ENCODE data around the gene MORC2. TPM values are rescaled to one million over a fixed set of nuclear protein-coding genes. Genes with fewer than 3 reads are reported as not detected.

MORC2 gene
- total and polyA plus RNA-seq, 5 experiments from 2014 or later = 6.1 to 51.2 (median 22.3) TPM

GRCh38 chr22:30931541-30932300 lies 36.9 kb downstream of the MORC2 start:
- DNase-seq (no peak), ATAC-seq (no peak)
- peak overlapping the region in 2 of 10 donors; percentile 2 to 55 for H3K4me3 Mint-ChIP-seq
- POLR2A ChIA-PET = interaction anchor here (0.6 to 1.5 kb wide), 3 partner anchors 8 to 363 kb away, joined by 4 to 6 read pairs (median 4); partner anchors contain the start of genes MORC2 and TUG1
- peaks cover 16 to 53% (median 32%) of the 10 kb centered on the region in 4 donors for H3K4me1 Mint-ChIP-seq
- peak overlapping the region; percentile 35 to 95 (median 84) for H3K27ac Mint-ChIP-seq
- H3K9me3 Mint-ChIP-seq = no peaks in the 10 kb centered on the region
- peaks cover 0 to 98% (median 52%) of the 10 kb centered on the region in 3 donors for H3K36me3 Mint-ChIP-seq
- no peaks in the 10 kb centered on the region for H3K27me3 Mint-ChIP-seq

GRCh38 chr22:30930228-30930627 lies 38.3 kb downstream of the MORC2 start:
- no peaks in the 10 kb centered on the region for H3K27me3 Mint-ChIP-seq
- POLR2A ChIA-PET = interaction anchor here (0.6 to 1.1 kb wide), 2 partner anchors 8 to 617 kb away, joined by 3 read pairs; no protein-coding TSS in a partner anchor
- peaks cover 9 to 43% (median 24%) of the 10 kb centered on the region in 4 donors for H3K4me1 Mint-ChIP-seq
- H3K4me3 Mint-ChIP-seq = no peak overlapping the region
- H3K9me3 Mint-ChIP-seq = no peaks in the 10 kb centered on the region
- H3K27ac Mint-ChIP-seq = peak overlapping the region in 7 of 10 donors; percentile 44 to 95 (median 71)
- no peak for ATAC-seq
- peaks cover 0 to 96% (median 42%) of the 10 kb centered on the region in 3 donors for H3K36me3 Mint-ChIP-seq
- no peak for DNase-seq

GRCh38 chr22:30928401-30928800 lies 40.2 kb downstream of the MORC2 start:
- Mint-ChIP-seq H3K4me3 (no peak overlapping the region), H3K27ac (peak overlapping the region in 7 of 10 donors; percentile 3 to 53 (median 24)), H3K36me3 (peaks cover 0 to 88% (median 34%) of the 10 kb centered on the region in 3 donors), H3K9me3 (no peaks in the 10 kb centered on the region), H3K27me3 (no peaks in the 10 kb centered on the region), H3K4me1 (peaks cover 9 to 30% (median 17%) of the 10 kb centered on the region in 4 donors)
- ATAC-seq (no peak), DNase-seq (no peak)
- POLR2A ChIA-PET = no interaction called here

GRCh38 chr22:30927806-30928205 lies 40.8 kb downstream of the MORC2 start:
- no peak overlapping the region for H3K4me3 Mint-ChIP-seq
- H3K4me1 Mint-ChIP-seq = peaks cover 9 to 26% (median 17%) of the 10 kb centered on the region in 4 donors
- no peaks in the 10 kb centered on the region for H3K27me3 Mint-ChIP-seq
- ATAC-seq (no peak), DNase-seq (no peak)
- H3K9me3 Mint-ChIP-seq = no peaks in the 10 kb centered on the region
- no peak overlapping the region for H3K27ac Mint-ChIP-seq
- peaks cover 0 to 82% (median 32%) of the 10 kb centered on the region in 3 donors for H3K36me3 Mint-ChIP-seq
- POLR2A ChIA-PET = no interaction called here

GRCh38 chr22:30926706-30927105 lies 41.9 kb downstream of the MORC2 start:
- H3K27me3 Mint-ChIP-seq = no peaks in the 10 kb centered on the region
- peaks cover 0 to 74% (median 25%) of the 10 kb centered on the region in 3 donors for H3K36me3 Mint-ChIP-seq
- ATAC-seq (no peak), DNase-seq (no peak)
- H3K4me1 Mint-ChIP-seq = peaks cover 12 to 22% (median 15%) of the 10 kb centered on the region in 4 donors
- no peak overlapping the region for H3K4me3 Mint-ChIP-seq
- POLR2A ChIA-PET = interaction anchor here (1.5 kb wide), 1 partner anchor 14 kb away, joined by 8 read pairs; no protein-coding TSS in a partner anchor
- no peaks in the 10 kb centered on the region for H3K9me3 Mint-ChIP-seq
- H3K27ac Mint-ChIP-seq = peak overlapping the region in 8 of 10 donors; percentile 15 to 86 (median 46)

GRCh38 chr22:30925667-30926066 lies 42.9 kb downstream of the MORC2 start:
- H3K36me3 Mint-ChIP-seq = peaks cover 0 to 64% (median 21%) of the 10 kb centered on the region in 3 donors
- ATAC-seq (no peak), DNase-seq (peak in 1 of 10 donors; percentile 11)
- H3K27me3 Mint-ChIP-seq = peaks cover 0 to 2% (median 0%) of the 10 kb centered on the region in 5 donors
- H3K27ac Mint-ChIP-seq = peak overlapping the region in 4 of 10 donors; percentile 18 to 39 (median 36)
- POLR2A ChIA-PET = interaction anchor here (1.2 to 1.5 kb wide), 2 partner anchors 9 to 15 kb away, joined by 3 to 8 read pairs; no protein-coding TSS in a partner anchor
- no peak overlapping the region for H3K4me3 Mint-ChIP-seq
- H3K9me3 Mint-ChIP-seq = no peaks in the 10 kb centered on the region
- peaks cover 6 to 17% (median 11%) of the 10 kb centered on the region in 4 donors for H3K4me1 Mint-ChIP-seq

GRCh38 chr22:30923168-30923900 lies 45.2 kb downstream of the MORC2 start:
- Mint-ChIP-seq H3K36me3 (peaks cover 0 to 43% (median 17%) of the 10 kb centered on the region in 3 donors), H3K4me3 (peak overlapping the region in 4 of 10 donors; percentile 23 to 85 (median 46)), H3K9me3 (no peaks in the 10 kb centered on the region), H3K27me3 (peaks cover 0 to 2% (median 0%) of the 10 kb centered on the region in 5 donors), H3K27ac (peak overlapping the region in 5 of 10 donors; percentile 13 to 91 (median 20)), H3K4me1 (peaks cover 7 to 21% (median 15%) of the 10 kb centered on the region in 4 donors)
- no peak for ATAC-seq
- POLR2A ChIA-PET = interaction anchor here (0.6 to 6.1 kb wide), 10 partner anchors 11 to 677 kb away, joined by 3 to 82 read pairs (median 6); partner anchors contain the start of genes LIF, MORC2 and TUG1
- peak in 1 of 10 donors; percentile 10 for DNase-seq

- peaks cover 0 to 2% (median 0%) of the 10 kb centered on the region in 5 donors for H3K27me3 Mint-ChIP-seq
- H3K36me3 Mint-ChIP-seq = peaks cover 0 to 35% (median 15%) of the 10 kb centered on the region in 3 donors
- DNase-seq = peak; percentile 72 to 93 (median 80)
- POLR2A ChIA-PET = interaction anchor here (0.5 to 6.1 kb wide), 31 partner anchors 9 to 1156 kb away, joined by 3 to 82 read pairs (median 4); partner anchors contain the start of genes LIMK2, MORC2, PES1 and PIK3IP1
- H3K4me1 Mint-ChIP-seq = peaks cover 7 to 22% (median 15%) of the 10 kb centered on the region in 4 donors
- H3K4me3 Mint-ChIP-seq = peak overlapping the region; percentile 62 to 91 (median 84)
- peak overlapping the region; percentile 78 to 95 (median 92) for H3K27ac Mint-ChIP-seq
- no peaks in the 10 kb centered on the region for H3K9me3 Mint-ChIP-seq
- peak; percentile 81 to 82 for ATAC-seq
Observed at GRCh38 chr22:30922151-30922611, 46.4 kb downstream of the MORC2 start.

GRCh38 chr22:30921108-30921507 lies 47.5 kb downstream of the MORC2 start:
- POLR2A ChIA-PET = interaction anchor here (0.6 to 6.1 kb wide), 16 partner anchors 13 to 495 kb away, joined by 3 to 82 read pairs (median 5); partner anchors contain the start of genes MORC2, PES1, SELENOM and TUG1
- no peak for DNase-seq
- peak overlapping the region; percentile 62 to 91 (median 84) for H3K4me3 Mint-ChIP-seq
- H3K4me1 Mint-ChIP-seq = peaks cover 7 to 25% (median 15%) of the 10 kb centered on the region in 4 donors
- no peak for ATAC-seq
- peak overlapping the region; percentile 78 to 95 (median 92) for H3K27ac Mint-ChIP-seq
- peaks cover 0 to 31% (median 14%) of the 10 kb centered on the region in 3 donors for H3K36me3 Mint-ChIP-seq
- no peaks in the 10 kb centered on the region for H3K9me3 Mint-ChIP-seq
- peaks cover 0 to 2% (median 0%) of the 10 kb centered on the region in 5 donors for H3K27me3 Mint-ChIP-seq

- H3K4me3 Mint-ChIP-seq = peak overlapping the region; percentile 62 to 86 (median 83)
- POLR2A ChIA-PET = interaction anchor here (0.6 to 6.1 kb wide), 8 partner anchors 14 to 494 kb away, joined by 3 to 82 read pairs (median 5); partner anchors contain the start of genes MORC2 and TUG1
- peaks cover 0 to 24% (median 20%) of the 10 kb centered on the region in 3 donors for H3K36me3 Mint-ChIP-seq
- peaks cover 7 to 25% (median 15%) of the 10 kb centered on the region in 4 donors for H3K4me1 Mint-ChIP-seq
- peak overlapping the region in 9 of 10 donors; percentile 0 to 80 (median 36) for H3K27ac Mint-ChIP-seq
- ATAC-seq (peak; percentile 74 to 80), DNase-seq (peak; percentile 69 to 92 (median 82))
- H3K27me3 Mint-ChIP-seq = peaks cover 0 to 2% (median 0%) of the 10 kb centered on the region in 5 donors
- peaks cover 0 to 1% (median 0%) of the 10 kb centered on the region in 9 donors for H3K9me3 Mint-ChIP-seq
Observed at GRCh38 chr22:30920407-30920806, 48.2 kb downstream of the MORC2 start.

- peak overlapping the region in 8 of 10 donors; percentile 42 to 85 (median 80) for H3K4me3 Mint-ChIP-seq
- H3K27ac Mint-ChIP-seq = peak overlapping the region in 5 of 10 donors; percentile 0 to 80 (median 17)
- H3K4me1 Mint-ChIP-seq = peaks cover 7 to 25% (median 15%) of the 10 kb centered on the region in 4 donors
- DNase-seq (peak in 1 of 10 donors; percentile 8), ATAC-seq (no peak)
- POLR2A ChIA-PET = interaction anchor here (0.6 to 6.1 kb wide), 5 partner anchors 13 to 285 kb away, joined by 3 to 82 read pairs (median 3); no protein-coding TSS in a partner anchor
- H3K36me3 Mint-ChIP-seq = peaks cover 0 to 21% (median 19%) of the 10 kb centered on the region in 3 donors
- peaks cover 0 to 2% (median 0%) of the 10 kb centered on the region in 9 donors for H3K9me3 Mint-ChIP-seq
- peaks cover 0 to 2% (median 0%) of the 10 kb centered on the region in 5 donors for H3K27me3 Mint-ChIP-seq
Observed at GRCh38 chr22:30919973-30920372, 48.6 kb downstream of the MORC2 start.
